Right atrium auricular region (tissue), 2 donors: ENCODE results near the gene MRGPRE. TPM values are rescaled to one million over a fixed set of nuclear protein-coding genes. Genes with fewer than 3 reads are reported as not detected.

Source experiments
- total RNA-seq, 2 donors: library from RNA; depleted of rRNA; stranded (reverse); fragments of >200 nt; gene quantifications; one replicate each; pipeline ENCODE4 v1.1.0, GENCODE V29; 2016

The MRGPRE gene
- total RNA-seq, 2 donors from 2014 or later, result not detected

Other genes with a start within 250 kb of the MRGPRE start
- 100 to 1,000 TPM in 1 of 2 donors, 10 to 100 TPM in 1; 79.2 to 128 TPM for gene NAP1L4, start 240.1 kb downstream of the MRGPRE start, total RNA-seq
- 10 to 100 TPM; 12.2 to 15.3 TPM for gene CARS1, start 175.0 kb downstream of the MRGPRE start, total RNA-seq
- gene OSBPL5, start 67.1 kb downstream of the MRGPRE start, total RNA-seq, result 10 to 100 TPM; 11.1 to 17.8 TPM
- gene MRGPRG, start 13.6 kb downstream of the MRGPRE start, total RNA-seq, result not detected
- gene ZNF195, start 146.7 kb upstream of the MRGPRE start, total RNA-seq, result 1 to 10 TPM; 7.8 to 9.6 TPM